NCI-H187 (cell line): ENCODE data around the gene WNT11.

Experiments
- DNase-seq, 2 experiments: peaks; one replicate each; lab custom pipeline; 2025; lab: John Stamatoyannopoulos, UW

Gene WNT11

DNA sequence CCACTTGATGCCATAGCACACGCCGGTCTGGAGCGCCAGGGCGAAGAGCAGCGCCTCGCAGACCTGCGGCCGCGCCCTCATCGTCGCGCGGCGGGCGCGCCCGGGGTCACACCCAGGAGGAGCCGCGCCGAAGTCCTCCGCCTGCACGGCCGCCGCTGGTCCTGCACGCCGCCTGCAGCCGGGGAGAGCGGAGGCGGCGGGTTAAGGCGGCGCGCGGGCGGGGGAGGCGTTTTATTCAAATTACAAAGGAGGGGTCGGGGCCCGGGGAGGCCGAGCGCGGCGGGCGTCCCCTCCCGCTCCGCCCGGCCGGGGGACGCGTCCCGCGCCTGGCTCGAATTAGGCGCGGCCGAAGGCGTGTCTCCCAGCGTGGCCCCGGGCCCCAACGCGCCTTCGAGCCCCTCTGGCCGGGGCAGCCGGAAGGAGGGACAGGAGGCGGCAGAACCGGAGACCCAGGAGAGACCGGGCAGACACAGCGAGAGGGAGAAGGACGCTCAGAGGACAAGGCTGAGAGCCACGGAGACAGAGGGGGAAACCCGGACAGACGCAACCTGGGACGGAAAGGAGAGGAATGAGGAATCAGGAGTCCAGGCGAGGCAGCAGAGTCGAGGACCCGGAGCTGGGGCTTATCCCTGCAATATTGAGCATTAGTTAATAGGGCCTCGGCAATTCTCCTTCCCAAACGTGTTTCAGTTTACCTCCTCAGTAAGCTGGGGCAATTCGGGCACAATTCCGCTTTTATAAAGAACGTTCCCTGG, at the start of gene WNT11:
Gene WNT11 (minus strand): TSS at position 176 of the 755 bp plus-strand sequence. CDS start 95 bp downstream, at position 81.
- DNase-seq = no peak

GRCh38 chr11:76253416-76253815, 47.1 kb upstream of the WNT11 start:
- DNase-seq = no peak

- DNase-seq = no peak
These were observed 46.3 kb upstream of the WNT11 start for GRCh38 chr11:76252631-76253070.

- no peak for DNase-seq
These were observed 45.3 kb upstream of the WNT11 start for GRCh38 chr11:76251576-76251975.

GRCh38 chr11:76251226-76251575, 44.9 kb upstream of the WNT11 start:
- no peak for DNase-seq

DNA sequence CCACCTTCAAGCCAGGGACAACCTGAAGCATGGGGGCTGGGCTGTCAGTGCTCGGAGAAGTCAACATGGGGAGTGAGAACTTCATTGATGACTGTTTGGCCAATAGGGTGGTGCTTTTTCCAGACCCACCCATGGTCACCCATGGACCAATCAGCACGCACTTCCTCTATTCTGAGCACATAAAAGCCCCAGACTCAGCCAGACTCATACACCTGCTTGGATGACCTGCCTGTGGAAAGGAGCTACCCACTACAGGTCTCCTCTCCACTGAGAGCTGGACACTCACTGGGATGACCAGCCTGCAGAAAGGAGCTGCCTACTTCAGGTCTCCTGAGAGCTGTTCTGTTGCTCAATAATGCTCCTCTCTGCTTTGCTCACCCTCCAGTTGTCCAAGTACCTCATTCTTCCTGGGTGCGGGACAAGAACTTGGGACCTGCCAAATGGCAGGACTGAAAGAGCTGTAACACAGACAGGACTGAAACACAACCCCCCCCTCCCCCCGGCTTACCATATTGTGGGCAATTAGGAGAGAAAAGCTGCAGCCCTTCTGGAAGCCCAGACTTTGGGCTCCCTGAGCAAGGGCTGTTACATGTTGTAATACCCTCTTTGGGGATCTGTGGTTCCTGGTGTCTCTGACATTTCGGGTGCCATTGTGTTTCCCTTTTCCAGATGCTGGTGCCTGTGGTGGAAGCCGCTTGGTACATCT, 44.4 kb upstream of the WNT11 start:
- no peak for DNase-seq

DNA sequence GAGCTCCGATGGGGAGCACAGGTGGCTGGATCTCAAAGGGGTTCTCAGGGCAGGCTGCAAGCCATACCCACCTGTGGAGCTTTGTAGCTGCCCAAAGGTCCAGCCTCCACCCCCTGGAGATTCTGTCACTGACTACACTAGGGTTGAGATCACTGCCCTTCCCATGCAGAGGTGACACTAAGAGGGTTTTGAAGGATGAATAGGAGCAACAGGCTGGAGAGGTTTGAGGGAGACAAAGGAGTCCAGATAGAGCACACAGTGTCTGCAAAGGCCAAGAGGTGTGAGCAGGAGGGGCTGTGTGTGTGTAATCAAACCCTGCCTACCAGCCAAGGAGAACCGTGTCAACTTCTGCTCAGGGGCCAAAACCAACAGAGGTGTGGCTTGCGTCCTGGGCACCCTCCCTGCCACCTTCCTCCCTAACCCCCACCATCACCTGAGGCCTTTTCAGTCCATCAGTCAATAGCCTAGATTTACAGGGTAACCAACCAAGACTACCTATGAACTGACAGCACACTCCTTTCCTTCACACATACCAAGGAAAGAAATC, 43.0 kb upstream of the WNT11 start:
- no peak for DNase-seq

GRCh38 chr11:76248210-76248609, 41.9 kb upstream of the WNT11 start:
- no peak for DNase-seq

GRCh38 chr11:76247091-76247490, 40.8 kb upstream of the WNT11 start:
- no peak for DNase-seq

DNA sequence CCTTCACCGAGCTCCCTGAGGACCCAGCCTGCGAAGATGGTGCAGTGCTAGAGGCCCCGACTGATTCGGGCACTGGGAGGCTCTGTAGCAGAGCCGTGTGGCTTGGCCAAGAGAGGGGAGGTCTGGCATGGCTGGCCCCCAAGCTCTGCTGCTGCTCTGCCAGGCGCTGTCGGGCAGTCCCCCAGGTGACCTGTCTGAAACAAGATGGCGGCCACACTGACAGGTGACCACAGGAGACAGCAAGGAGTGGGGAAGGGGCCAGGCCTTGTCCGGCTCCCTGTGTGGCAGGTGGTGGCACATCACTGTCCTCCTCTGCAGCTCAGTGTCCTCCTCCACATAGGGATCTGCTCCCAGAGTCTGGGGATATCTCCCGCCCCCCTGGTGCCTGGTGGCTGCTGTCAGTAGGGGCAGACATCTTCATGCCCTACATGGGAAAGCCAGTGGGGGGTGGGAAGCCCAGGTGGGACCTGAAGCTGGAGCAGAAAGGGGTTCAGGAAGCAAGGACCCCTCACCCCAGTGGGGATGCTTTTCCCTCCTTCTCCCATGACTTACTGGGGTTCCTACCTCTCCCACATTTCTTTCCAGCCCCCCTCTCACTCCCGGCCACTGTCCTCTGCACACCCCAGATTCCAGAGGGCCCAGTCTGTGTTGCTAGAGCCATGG, 40.1 kb upstream of the WNT11 start:
- DNase-seq = no peak

DNA sequence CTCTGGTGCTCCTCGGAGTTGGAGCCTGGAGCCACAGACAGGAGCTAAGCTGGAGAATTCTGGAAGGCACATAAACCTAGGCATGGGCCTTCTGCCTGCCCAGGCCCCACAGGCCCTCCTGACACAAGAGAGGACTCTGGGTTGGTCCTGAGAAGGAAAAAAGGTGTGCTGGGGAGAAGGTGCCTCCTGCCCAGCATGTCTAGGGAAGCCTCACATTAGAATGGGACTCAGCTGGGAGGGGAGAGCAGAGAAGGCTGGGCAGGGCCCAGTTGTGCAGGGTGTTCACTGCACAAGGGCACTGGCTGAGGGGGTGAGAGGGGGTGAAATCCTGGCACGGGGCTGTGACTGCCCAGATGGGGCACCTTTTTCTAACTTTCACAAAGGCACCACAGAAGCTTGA, 39.4 kb upstream of the WNT11 start:
- no peak for DNase-seq

DNA sequence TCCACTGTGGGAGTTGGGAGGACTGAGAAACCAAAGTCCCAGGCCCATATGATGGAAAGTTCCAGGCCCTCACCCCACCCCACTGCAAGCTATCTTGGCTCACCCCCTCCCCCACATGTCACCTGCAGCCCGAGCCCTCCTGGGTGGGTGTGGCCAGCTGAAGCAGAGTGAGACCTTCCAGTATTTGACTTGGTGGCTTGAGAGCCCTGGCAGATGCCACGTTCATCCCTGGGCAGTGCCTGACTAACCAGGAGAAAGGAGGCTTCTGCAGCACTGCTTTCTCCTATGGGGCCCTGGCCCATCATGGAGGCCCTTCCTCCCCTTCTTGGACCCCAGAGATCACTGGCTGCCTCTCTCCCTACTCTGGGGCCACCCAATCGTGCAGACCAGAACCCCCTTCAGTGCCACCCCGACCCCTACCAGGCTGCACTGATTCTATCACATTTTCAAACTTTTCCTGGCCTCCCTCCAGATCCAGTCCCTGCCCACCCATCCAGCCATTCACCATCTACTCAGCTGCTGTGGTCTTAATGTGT, 38.1 kb upstream of the WNT11 start:
- DNase-seq = no peak

DNA sequence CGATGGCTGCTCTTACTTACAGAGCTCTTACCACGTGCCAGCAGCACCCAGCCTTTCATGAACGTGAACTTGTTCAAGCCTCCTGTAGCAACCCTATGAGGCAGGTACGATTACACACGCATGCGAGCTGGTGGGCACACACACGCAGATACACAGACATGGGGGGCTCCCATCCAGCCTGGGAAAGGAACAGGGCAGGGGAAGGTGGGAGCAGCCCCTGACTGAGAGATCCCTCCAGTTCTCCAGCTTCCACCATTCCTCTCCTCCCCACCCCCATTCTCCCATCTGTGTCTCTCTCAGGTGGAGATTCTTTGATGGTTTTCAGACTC, 37.6 kb upstream of the WNT11 start:
- no peak for DNase-seq

DNA sequence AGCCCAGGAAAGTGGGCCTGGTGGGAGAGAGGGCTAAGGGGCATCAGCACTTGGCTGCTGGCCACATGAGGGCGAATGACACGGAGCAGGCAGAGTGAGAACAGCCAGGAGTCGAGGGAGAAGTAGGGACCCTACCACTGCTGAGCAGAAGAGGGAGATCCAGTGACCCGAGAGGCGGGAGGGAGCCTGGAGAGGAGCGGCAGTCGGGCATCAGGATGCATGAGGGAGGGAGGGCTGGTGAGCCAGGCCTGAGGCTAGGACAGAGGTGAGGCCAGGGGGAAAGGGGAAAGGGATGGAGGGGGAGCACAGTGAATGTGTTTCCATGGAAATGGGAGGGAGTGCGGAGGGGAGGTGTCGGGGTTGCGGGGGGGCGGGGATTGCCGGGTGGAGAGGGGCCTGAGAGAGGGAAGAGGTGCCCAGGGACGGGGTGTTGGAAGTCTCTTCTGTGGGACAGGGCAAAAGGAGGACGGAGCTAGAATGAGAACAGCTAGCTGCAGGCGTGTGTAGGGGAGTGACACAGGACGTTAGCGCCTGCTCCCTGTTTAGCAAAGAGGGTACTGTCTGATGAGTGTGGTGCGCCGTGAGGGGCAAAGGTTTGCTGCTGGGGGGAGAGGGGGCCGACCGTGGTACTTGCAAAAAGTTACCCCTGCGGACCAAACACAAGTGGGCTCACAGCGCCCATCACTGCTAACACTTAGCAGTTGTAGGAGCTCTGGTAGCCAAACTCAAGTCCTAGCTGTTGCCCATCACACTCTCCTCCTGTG, 37.1 kb upstream of the WNT11 start:
- no peak for DNase-seq

GRCh38 chr11:76242004-76242779, 35.9 kb upstream of the WNT11 start:
- DNase-seq = no peak

DNA sequence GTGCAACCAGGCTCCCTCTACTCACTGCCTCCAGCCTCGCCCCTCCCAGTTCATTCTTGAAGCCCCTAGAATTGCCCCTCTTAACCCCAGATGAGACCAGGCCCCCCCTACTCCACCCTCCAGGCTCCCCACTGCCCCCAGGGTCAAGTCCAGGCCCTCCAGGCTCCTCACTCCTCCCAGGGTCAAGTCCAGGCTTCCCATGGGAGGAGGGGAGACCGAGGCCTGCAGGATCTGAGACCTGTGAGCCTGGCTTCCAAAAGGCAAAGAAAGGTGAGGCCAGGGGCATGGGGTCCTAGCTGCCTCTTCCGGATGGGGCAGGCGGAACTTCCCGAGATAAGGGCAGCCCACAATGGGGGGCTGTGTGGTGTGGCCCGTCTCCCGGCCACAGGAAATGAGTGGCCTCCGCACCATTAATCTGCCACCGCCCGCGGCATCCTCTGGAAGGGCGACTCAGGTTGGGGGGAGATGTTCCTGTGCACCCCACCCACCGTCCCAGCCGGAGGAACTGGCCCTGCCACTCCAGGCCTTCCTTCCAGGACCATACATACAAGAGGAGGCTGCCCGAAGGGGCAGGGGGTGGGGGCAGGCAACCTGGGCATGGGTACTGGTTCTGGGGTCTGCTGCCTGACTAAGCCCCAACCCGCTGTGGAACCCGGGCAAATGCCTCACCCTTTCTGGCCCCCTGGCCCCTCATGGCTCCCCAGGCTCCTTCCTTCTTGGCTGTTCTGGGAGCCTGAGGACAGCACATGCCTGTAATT, 35.1 kb upstream of the WNT11 start:
- DNase-seq = no peak

DNA sequence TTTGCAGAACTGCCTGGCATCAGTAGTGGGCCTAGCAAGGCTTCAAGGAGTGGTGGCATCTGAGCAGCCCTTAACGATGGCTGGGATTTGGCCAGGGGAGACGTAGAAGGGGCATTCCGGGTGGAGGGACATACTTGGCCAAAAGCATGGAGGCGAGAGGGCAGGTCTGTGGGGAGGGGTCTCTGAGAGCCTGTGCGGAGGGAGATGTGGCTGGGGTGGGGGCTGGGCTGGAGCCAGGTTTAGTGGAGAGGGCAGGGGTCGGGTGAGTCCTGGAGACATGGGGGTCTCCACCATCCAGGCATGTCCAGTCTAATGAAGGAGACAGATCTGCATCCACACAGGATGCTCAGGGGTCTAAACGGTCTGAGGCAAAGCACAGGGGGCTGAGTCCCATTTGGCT, 34.4 kb upstream of the WNT11 start:
- DNase-seq = no peak

DNA sequence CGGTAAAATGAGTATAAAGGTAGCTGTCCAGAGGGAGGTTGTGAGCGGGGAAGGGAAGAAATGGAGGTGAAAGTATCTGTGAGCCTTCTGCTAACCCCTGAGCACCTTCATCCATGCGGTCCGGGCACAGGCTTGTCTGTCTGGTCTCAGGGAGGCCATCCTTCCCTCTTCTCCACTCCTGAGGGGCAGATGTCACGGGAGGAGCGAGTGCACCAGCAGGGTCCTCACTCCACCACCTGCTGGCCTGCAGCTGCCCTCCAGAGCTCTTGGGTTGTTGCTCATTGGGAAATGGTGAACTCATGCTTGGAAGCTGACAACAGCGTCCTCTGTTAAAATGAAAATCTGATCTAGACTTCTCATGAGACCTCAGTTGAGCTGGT, 33.8 kb upstream of the WNT11 start:
- no peak for DNase-seq

DNA sequence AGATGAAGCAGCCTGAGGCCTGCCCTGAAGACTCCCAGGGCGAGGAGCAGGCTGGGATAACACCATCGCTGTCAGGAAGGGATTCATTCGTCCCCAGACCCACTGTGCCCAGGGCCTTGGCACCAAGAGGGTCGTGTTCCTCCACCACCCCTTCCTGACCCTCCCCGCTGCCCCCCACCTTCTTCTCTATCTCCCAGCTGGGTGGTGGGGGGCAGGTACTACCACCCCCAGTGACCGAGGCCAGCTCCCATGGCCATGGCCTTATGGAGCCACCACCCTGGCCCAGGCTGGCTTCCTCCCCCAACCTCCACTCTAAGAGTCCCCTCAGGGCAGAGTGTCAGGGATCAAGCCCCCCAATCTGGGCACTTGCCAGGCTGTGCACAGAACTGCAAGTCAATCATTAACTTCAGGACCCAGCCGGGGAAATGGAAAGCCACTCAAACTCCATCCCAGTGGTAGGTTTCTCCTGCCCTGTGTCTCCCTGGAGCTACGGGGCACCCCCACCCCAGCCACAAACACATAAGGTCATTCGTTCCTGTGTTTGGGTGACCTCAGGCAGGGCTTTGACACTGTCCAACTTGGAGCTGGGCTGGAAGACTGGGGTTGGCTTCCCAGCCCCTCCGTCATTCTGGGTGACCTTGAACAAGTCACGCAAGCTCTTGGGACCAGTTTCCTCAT, 33.3 kb upstream of the WNT11 start:
- no peak for DNase-seq

DNA sequence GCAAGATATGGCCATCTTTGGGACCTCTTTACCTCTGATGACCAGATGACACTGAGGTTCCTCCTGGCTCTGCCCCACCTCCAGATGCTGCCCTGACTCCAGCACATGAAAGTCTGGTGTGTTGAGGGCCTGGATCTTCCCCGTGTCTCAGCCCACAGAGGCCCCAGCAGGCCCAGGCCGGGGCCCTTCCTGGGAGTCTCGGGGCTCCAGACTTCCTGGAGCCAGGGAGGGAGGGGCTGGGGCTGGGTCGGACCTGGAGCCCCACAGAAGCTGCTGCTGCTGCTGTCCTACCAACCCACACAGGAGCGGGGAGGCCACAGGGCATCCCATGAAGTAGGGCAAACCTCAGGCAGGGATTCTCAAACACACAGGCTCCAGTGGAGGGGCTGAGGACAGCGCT, 32.2 kb upstream of the WNT11 start:
- no peak for DNase-seq
